Caco-2 (cell line): ENCODE measurements around the gene CCL5. TPM values are rescaled to one million over a fixed set of nuclear protein-coding genes. Genes with fewer than 3 reads are reported as not detected.

Source experiments
- BruUV-seq: library from RNA; stranded (reverse); fragments of 400-500 nt; replicated peaks from 2 replicates; lab custom pipeline; 2021; lab: Mats Ljungman, UMichigan
- CTCF ChIA-PET: fragments of 300-600 bp; sonication (Branson Sonifier 250); formaldehyde crosslinking; loops from one replicate; lab custom pipeline; 2022; ENCODE audit warnings: antibody characterized with exemption; lab: Charles Lee
- POLR2A ChIA-PET: fragments of 300-600 bp; sonication (Branson Sonifier 250); formaldehyde crosslinking; loops from one replicate; lab custom pipeline; 2022; ENCODE audit warnings: antibody characterized with exemption; lab: Charles Lee
- DNase-seq, 2 experiments: peaks; one replicate each; pipeline versions ENCODE4 v3.0.0 to v3.0.0-alpha.2; 2020 to 2022
- H3K27me3 ChIP-seq: replicated peaks from 2 replicates; pipeline ENCODE4 v1.6.0; 2011; ENCODE audit warnings: low read length; ENCODE audit not compliant: control insufficient read depth, insufficient read depth
- H3K36me3 ChIP-seq: 2 replicates; pipeline ENCODE4 v1.5.1; 2011; ENCODE audit warnings: low read length; ENCODE audit not compliant: control insufficient read depth, insufficient read depth
- H3K4me1 ChIP-seq: fragments of 250-450 bp; sonication (Bioruptor Pico); 2 replicates; pipeline ENCODE4 v1.5.1; 2020; ENCODE audit warnings: mild to moderate bottlenecking
- H3K4me3 ChIP-seq: 2 replicates; pipeline ENCODE4 v1.5.1; 2011; ENCODE audit warnings: low read depth, mild to moderate bottlenecking, control low read depth, low read length
- H3K9me3 ChIP-seq: fragments of 250-450 bp; sonication (Bioruptor Pico); 2 replicates; pipeline ENCODE4 v1.5.1; 2020; ENCODE audit warnings: mild to moderate bottlenecking, moderate library complexity
- H3K27ac Mint-ChIP-seq: one replicate; pipeline ENCODE4 v1.8.0; 2022; ENCODE audit warnings: mixed read lengths; ENCODE audit not compliant: unreplicated experiment
- H3K27me3 Mint-ChIP-seq: one replicate; pipeline ENCODE4 v1.8.0; 2022; ENCODE audit warnings: mixed read lengths; ENCODE audit not compliant: insufficient read depth, unreplicated experiment
- H3K36me3 Mint-ChIP-seq: one replicate; pipeline ENCODE4 v1.8.0; 2022; ENCODE audit warnings: mild to moderate bottlenecking, mixed read lengths; ENCODE audit not compliant: insufficient read depth, unreplicated experiment
- H3K4me1 Mint-ChIP-seq: one replicate; pipeline ENCODE4 v1.8.0; 2022; ENCODE audit warnings: low read depth, mixed read lengths; ENCODE audit not compliant: unreplicated experiment
- H3K4me3 Mint-ChIP-seq: one replicate; pipeline ENCODE4 v1.8.0; 2022; ENCODE audit warnings: mild to moderate bottlenecking, moderate library complexity, mixed read lengths; ENCODE audit not compliant: unreplicated experiment
- H3K9me3 Mint-ChIP-seq: one replicate; pipeline ENCODE4 v1.8.0; 2022; ENCODE audit warnings: mixed read lengths; ENCODE audit not compliant: unreplicated experiment
- intact Hi-C: fragments of 100-400 bp; cut with micrococcal nuclease; formaldehyde crosslinking; loops from one replicate; pipeline ENCODE4 v1.10.0; 2022; ENCODE audit not compliant: unreplicated experiment
- total RNA-seq: library from RNA; stranded (reverse); gene quantifications from 2 replicates; pipeline ENCODE4 v1.2.3, GENCODE V29; 2022
- TF ChIP-seq, protein P1 (sequence below), 2 experiments: fragments of 200-600 bp in 1 of 2; IDR thresholded peaks; 1 replicate in 1 of 2; 2 replicates in 1 of 2; pipeline versions ENCODE4 v1.5.1 to v1.8.0; 2011 to 2022; ENCODE audit warnings: antibody characterized with exemption in 1 of 2, control low read depth in 1 of 2, inconsistent platforms in 1 of 2, low read depth in 1 of 2, low read length in 1 of 2, mild to moderate bottlenecking in 1 of 2, moderate library complexity in 1 of 2; ENCODE audit not compliant: insufficient read depth in 1 of 2, severe bottlenecking in 1 of 2, unreplicated experiment in 1 of 2

Gene CCL5
- total RNA-seq, 1 experiment from 2014 or later = not detected

DNA sequence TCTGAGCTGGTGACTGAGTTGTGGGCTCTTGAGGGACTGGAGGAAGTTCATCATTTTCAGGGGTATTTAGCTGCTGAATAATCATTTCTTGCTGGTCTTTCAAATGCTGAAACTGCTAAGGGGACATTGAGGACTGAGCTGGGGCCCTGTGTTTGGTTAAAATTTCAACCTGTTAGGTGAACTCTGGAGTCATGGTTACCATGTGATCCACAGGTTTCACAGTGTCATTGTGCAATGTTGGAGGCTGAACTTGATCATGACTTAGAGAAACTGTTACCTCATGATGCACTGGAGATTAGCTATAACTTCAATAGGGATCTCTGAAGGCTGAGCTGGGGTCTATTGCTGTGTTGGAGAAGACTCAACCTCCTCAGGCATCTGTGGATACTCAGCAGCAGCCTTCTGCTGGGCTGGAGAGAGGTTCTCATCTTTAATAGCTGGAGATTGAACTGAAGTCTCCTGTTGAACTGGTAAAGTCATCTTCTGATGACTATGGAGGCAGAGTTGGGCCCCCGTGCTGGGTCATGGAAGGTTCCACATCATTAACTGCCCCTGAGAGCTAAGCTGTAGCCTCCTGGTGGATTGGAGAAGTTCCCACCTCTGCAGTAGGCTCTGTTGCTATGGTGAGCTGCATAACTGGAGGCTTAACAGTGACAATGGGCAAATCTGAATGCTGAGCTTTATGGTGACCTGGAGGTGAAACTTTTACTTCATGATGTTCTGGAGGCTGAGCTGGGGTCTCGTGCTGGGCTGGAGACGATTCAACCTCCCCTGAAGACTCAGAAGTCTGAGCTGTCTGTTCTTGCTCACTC is 35.2 kb upstream of the CCL5 start:
- Histone ChIP-seq H3K27me3 (no peaks in the 10 kb centered on the region), H3K9me3 (0 out of 2 replicates have a peak, but pooled peaks cover 8% of the 10 kb centered on the region), H3K4me1 (no peaks in the 10 kb centered on the region), H3K36me3 (no peaks in the 10 kb centered on the region), H3K4me3 (no peak overlapping the region)
- no peaks in the 10 kb centered on the region for H3K4me1 Mint-ChIP-seq
- no peak overlapping the region for H3K4me3 Mint-ChIP-seq
- ChIA-PET CTCF (no interaction called here), POLR2A (no interaction called here)
- intact Hi-C loops = no loop called here
- TF ChIP-seq, protein P1, sequence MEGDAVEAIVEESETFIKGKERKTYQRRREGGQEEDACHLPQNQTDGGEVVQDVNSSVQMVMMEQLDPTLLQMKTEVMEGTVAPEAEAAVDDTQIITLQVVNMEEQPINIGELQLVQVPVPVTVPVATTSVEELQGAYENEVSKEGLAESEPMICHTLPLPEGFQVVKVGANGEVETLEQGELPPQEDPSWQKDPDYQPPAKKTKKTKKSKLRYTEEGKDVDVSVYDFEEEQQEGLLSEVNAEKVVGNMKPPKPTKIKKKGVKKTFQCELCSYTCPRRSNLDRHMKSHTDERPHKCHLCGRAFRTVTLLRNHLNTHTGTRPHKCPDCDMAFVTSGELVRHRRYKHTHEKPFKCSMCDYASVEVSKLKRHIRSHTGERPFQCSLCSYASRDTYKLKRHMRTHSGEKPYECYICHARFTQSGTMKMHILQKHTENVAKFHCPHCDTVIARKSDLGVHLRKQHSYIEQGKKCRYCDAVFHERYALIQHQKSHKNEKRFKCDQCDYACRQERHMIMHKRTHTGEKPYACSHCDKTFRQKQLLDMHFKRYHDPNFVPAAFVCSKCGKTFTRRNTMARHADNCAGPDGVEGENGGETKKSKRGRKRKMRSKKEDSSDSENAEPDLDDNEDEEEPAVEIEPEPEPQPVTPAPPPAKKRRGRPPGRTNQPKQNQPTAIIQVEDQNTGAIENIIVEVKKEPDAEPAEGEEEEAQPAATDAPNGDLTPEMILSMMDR (IDR thresholded peaks at IDR 0.05; ENCODE audit: insufficient read depth in 1 of 2, low read depth in 1 of 2, low read length in 1 of 2, severe bottlenecking in 1 of 2, unreplicated experiment in 1 of 2) = no peak
- no TSS peak for BruUV-seq
- H3K27ac Mint-ChIP-seq = no peak overlapping the region
- DNase-seq = no peak
- peaks cover 11% of the 10 kb centered on the region for H3K9me3 Mint-ChIP-seq
- no peaks in the 10 kb centered on the region for H3K27me3 Mint-ChIP-seq
- peaks cover 5% of the 10 kb centered on the region for H3K36me3 Mint-ChIP-seq

DNA sequence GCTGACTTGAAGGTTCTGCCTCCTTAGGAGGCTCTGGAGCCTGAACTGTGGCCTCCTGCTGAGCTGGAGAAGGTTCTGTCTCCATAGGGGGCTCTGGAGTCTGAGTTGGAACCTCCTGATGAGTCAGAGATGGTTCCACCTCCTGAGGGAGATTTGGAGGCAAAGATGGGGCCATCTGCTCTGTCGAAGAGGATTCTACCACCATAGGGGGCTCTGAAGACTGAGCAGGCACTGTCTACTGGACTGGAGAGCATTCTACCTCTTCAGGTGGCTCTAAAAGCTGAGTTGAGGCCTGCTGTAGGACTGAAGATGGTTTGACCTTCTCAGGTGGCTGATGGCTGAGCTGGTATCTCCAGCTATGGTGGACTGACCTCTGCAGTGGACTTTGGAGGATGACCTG is 34.2 kb upstream of the CCL5 start:
- ChIA-PET CTCF (no interaction called here), POLR2A (no interaction called here)
- H3K4me1 ChIP-seq = no peaks in the 10 kb centered on the region
- no peaks in the 10 kb centered on the region for H3K4me1 Mint-ChIP-seq
- BruUV-seq = no TSS peak
- intact Hi-C loops = no loop called here
- TF ChIP-seq, protein P1 (IDR thresholded peaks at IDR 0.05; ENCODE audit: insufficient read depth in 1 of 2, low read depth in 1 of 2, low read length in 1 of 2, severe bottlenecking in 1 of 2, unreplicated experiment in 1 of 2) = no peak
- H3K36me3 ChIP-seq = no peaks in the 10 kb centered on the region
- no peaks in the 10 kb centered on the region for H3K27me3 Mint-ChIP-seq
- H3K4me3 ChIP-seq = no peak overlapping the region
- peaks cover 5% of the 10 kb centered on the region for H3K36me3 Mint-ChIP-seq
- H3K4me3 Mint-ChIP-seq = no peak overlapping the region
- H3K9me3 Mint-ChIP-seq = peaks cover 11% of the 10 kb centered on the region
- H3K9me3 ChIP-seq = 0 out of 2 replicates have a peak, but pooled peaks cover 8% of the 10 kb centered on the region
- no peak overlapping the region for H3K27ac Mint-ChIP-seq
- no peak for DNase-seq
- no peaks in the 10 kb centered on the region for H3K27me3 ChIP-seq

DNA sequence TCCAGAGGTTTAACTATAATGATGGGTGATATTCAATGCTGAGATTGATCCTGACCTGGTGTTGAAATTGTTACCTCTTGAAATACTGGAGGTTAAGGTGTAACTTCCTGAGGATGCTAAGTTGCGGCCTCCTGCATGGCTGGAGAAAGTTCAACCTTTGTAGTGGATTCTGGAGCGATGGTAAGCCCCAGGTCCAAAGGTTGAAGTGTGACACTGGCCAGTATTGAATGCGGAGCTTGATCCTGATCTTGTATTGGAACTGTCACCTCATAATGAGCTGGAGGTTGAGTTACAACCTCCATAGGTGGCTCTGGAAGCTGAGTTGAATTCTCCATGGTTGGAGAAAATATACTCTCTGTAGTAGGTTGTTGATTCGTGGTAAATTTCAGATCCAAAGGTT is 33.4 kb upstream of the CCL5 start:
- H3K27ac Mint-ChIP-seq = no peak overlapping the region
- no peak for DNase-seq
- POLR2A ChIA-PET = no interaction called here
- 0 out of 2 replicates have a peak, but pooled peaks cover 8% of the 10 kb centered on the region for H3K9me3 ChIP-seq
- H3K36me3 Mint-ChIP-seq = peaks cover 5% of the 10 kb centered on the region
- no TSS peak for BruUV-seq
- CTCF ChIA-PET = no interaction called here
- H3K36me3 ChIP-seq = no peaks in the 10 kb centered on the region
- no peaks in the 10 kb centered on the region for H3K4me1 Mint-ChIP-seq
- H3K4me1 ChIP-seq = no peaks in the 10 kb centered on the region
- TF ChIP-seq, protein P1 (IDR thresholded peaks at IDR 0.05; ENCODE audit: insufficient read depth in 1 of 2, low read depth in 1 of 2, low read length in 1 of 2, severe bottlenecking in 1 of 2, unreplicated experiment in 1 of 2) = no peak
- intact Hi-C loops = no loop called here
- H3K4me3 Mint-ChIP-seq = no peak overlapping the region
- no peaks in the 10 kb centered on the region for H3K27me3 ChIP-seq
- no peak overlapping the region for H3K4me3 ChIP-seq
- H3K27me3 Mint-ChIP-seq = no peaks in the 10 kb centered on the region
- peaks cover 11% of the 10 kb centered on the region for H3K9me3 Mint-ChIP-seq
